LoVo (cell line): ENCODE measurements around the gene ARHGAP32.

Experiments used
- DNase-seq: peaks from one replicate; pipeline ENCODE4 v3.0.0-alpha.2; 2016; ENCODE audit warnings: low spot score

The ARHGAP32 gene

DNA sequence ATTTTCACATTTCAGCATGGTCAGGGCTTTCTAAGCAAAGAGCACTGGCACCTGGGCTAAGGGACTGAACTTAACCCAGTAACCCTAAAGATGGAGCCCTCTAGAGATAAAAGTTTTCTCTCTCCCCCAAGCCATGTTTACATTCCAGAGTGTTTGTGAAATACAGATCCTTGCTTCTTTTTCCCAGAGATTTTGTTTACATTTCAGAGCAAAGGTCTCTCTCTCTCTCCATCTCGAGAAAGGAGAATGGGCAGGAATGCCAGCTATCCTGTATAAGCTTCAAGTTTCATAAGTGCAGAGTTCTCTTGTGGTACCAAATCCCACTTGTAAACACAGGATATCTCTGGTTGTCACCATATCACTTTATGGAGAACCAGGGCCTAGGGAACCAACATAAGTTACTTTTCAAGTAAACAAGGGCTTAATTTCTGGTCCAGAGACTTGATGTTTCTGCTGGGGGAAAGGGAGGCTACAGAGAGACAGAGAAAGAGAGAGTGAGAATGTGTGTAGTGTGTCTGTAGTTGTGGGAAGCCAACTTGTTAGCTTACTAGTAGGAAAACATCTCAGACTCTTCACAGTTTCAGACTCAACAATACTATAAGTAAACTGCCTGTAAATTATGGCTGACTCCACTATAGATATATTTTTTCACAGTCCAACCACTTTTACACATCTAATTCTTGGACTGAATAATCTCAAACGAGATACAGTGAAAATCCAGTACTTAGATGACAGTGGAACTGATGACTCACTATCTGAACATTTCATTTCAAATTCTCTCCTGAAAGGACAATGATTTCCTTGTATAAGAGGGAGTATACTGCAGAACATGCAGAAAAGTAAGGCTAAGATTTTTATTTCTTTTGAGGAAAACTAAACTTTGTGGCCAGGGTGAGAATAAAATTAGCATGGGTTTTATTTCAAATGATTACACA is 76.2 kb downstream of the ARHGAP32 start:
- DNase-seq: peak; percentile 46

GRCh38 chr11:129109701-129110100 is 82.4 kb downstream of the ARHGAP32 start:
- no peak for DNase-seq

GRCh38 chr11:129106788-129107187 is 85.3 kb downstream of the ARHGAP32 start:
- DNase-seq: no peak

- no peak for DNase-seq
These were observed 89.4 kb downstream of the ARHGAP32 start for GRCh38 chr11:129102756-129103155.

DNA sequence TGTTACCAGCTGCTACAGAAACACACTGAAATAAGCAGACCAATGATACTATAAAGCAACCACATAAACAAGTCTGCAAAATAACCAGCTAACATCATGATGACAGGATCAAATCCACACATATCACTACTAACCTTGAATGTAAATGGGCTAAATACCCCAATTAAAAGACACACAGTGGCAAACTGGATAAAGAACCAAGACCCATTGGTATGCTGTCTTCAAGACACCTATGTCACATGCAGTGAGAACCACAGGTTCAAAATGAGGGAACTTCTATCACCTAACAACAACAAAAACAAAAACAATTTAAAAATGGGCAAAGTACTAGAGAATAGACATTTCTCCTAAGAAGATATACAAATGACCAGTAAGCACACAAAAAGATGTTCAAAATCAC is 89.9 kb downstream of the ARHGAP32 start:
- DNase-seq: no peak

DNA sequence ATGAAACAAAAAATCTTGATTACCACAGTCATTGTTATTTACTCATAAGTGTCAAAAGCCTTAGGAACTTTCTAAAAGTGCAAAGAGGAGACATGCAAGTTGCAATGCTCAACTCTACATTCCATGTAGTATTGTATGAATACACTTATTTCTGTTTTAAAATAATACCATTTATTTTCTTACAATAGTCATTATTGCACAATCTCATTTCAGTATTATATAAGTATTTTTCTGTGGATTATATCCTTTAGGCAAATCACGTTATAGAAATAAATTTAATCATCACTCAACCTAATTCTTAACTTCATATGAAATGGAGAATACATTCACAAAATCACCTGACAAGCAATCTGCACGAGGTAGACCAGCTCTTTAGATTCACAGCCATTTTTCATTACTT is 98.8 kb downstream of the ARHGAP32 start:
- no peak for DNase-seq

DNA sequence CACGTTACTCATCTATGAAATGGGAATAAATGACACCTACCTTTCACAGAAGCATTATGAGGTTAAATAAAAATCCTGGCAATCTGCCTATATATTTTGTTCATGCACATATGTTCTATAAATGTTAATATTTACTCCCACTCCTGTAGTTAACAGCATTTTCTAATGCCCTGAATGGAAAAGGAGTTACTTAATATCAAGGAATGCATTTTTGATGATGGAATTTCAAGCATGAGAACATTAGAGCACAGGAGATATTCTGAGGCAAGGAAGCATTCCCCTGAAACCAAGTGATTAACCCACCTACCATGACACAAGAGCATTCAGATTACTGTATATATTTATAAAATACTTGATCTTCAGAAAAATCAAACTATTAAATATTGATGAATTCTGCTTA is 102.1 kb downstream of the ARHGAP32 start:
- DNase-seq: no peak

DNA sequence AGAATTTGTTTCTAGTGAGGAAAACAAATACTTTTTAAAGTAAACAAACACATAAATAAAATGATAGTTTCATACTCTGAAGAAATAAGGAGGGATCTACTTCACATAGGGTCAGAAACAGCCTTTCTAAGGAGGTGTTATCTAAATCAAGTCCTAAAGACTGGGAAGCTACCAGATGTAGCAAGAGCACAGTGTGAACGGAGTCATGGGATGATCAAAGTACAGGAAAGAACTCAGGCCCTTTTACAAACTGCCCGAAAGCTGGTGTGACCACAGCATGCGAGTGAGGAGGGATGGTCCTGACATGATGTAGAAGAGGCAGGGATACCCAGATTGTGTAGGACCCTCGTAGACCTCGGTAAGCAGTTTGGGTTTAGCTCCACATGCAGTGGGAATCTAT is 102.8 kb downstream of the ARHGAP32 start:
- no peak for DNase-seq

DNA sequence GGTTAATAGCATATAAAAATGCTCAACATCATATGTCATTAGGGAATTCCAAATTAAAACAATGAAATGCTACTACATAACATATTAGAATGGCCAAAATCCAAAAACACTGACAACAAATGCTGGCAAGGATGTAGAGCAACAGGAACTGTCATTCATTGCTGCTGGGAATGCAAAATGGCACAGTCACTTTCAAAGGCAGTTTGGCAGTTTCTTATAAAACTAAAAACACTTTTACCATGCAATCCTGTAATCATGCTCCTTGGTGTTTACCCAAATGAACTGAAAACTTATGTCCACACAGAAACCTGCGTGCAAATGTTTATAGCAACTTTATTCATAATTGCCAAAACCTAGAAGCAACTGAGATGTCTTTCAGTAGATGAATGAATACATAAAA is 105.1 kb downstream of the ARHGAP32 start:
- no peak for DNase-seq

- peak; percentile 2 for DNase-seq
These were observed 114.9 kb downstream of the ARHGAP32 start for GRCh38 chr11:129077191-129077590.

DNA sequence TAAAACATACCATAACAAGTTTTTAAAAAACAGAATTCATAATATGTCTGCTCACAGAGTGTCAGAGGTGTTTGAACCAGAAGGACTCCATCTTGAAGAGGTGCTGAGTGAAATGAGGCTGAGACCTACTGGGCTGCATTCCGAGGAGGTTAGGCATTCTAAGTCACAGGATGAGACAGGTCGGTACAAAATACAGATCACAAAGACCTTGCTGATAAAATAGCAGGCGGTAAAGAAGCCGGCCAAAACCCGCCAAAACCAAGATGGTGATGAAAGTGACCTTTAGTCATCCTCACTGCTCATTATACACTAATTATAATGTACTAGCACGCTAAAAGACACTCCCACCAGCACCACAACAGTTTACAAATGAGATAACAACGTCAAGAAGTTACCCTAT is 116.4 kb downstream of the ARHGAP32 start:
- DNase-seq: no peak

DNA sequence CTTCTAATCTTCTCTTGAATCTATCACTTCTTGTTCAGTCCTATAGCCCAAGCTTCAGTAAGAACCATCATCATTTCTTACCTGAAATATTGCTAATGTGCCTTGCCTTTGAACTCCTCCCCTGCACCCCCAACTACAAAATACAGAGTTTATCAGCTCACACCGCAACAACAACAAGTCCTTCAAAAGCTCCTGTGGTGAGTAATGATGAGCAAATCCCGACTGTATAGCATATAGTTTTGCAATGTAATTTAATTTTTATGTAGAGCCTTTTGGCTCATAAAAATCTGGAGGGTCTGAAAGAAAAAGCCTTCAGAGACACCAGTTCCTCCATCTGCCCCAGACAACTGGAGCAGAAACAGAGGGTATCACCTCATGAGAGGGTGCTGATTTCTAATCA is 124.7 kb downstream of the ARHGAP32 start:
- DNase-seq: no peak

GRCh38 chr11:129066229-129066628 is 125.9 kb downstream of the ARHGAP32 start:
- no peak for DNase-seq

- no peak for DNase-seq
These were observed 129.0 kb downstream of the ARHGAP32 start for GRCh38 chr11:129063118-129063517.

- DNase-seq: peak; percentile 77
These were observed 130.5 kb downstream of the ARHGAP32 start for GRCh38 chr11:129061492-129062230.

DNA sequence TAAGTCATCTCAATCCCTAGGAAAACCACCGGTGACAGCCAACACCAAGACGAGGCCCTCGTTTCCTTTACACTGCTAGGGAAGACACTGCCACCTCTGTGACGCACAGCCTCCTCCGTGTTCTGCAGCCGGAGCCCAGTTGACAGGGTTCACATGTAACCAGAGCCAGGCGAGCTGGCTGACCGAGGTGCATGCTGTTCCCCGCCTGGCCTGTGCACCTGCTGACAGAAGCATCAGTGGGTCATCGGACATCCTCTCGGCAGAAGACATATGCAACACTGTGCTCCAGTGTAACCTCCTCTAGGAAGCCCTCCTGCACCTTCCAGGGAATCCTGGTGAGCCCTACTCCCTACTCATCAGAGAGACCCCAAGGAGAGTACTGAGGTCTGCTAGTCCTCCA is 135.2 kb downstream of the ARHGAP32 start:
- no peak for DNase-seq

DNA sequence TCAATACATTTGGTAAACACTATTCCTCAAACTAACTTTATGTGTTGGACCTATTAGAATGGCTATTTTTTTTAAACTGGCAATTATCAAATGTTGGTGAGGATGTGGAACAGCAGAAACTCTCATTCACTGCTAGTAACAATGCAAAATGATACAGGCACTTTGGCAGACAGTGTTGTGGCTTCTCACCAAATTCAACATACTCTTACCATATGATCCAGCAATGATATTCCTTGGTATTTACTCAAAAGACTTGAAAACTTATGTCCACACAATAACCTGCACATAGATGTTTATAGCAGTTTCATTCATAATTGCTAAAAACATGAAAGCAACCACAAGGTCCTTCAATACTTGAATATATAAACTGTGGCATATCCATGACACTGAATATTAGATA is 136.9 kb downstream of the ARHGAP32 start:
- no peak for DNase-seq

DNA sequence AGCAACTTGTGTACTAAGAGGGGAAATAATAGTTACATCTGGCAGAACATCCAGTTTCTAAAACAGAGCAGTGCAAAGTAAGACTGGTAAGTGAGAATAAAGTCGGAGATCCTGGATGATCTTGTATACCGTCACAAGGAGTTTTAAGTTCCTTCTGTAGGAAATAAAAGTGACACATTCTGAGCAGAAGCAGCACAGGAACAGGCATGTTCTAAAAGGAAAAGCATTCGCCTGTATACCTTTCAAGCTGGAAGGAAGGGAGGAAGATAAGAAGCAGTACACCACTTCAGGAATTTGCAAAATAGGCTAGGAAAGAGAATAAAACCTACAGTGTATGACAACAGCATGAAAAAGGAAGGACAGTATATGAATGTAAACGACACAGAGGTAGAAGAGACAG is 143.2 kb downstream of the ARHGAP32 start:
- DNase-seq: no peak

GRCh38 chr11:129045150-129045549 is 147.0 kb downstream of the ARHGAP32 start:
- no peak for DNase-seq

DNA sequence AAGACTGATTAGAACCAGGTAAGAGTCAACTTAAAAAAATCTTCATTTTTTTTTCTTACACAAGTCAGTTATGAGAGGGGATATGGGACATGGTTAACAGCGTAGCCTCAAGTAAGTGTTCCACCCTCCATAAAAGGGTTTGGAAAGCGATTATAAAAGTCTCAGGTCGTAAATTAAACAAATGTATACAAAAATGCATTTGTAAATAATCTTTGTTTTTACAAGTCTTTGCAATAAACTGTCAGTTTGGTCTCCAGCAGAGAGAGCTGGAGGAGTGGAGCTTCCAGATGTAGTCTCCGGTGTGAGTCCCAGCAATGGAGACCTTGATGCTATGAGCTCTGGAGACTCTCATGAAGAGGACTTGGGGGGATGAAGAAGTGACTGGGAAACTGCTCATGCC is 149.6 kb downstream of the ARHGAP32 start:
- no peak for DNase-seq

DNA sequence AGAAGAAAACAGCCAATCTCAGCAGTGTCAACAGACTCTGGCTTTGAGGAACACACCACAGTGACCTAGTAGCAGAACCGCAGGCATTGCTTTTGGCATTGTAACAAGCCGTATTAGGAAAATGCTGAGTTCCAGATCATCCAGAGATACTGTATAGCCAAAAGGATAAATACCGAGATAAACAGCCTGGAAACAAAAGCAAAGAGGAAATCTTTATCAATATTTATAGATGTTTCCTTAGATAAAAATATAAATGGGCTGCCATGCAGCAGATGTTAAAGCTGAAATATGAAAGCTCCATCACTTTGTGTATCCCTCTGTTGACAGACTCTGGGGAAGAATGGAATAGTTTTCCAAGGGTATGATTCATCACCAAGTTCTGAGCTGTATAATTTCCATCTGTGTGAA is 150.5 kb downstream of the ARHGAP32 start:
- DNase-seq: no peak

- DNase-seq: no peak
These were observed 151.2 kb downstream of the ARHGAP32 start for GRCh38 chr11:129040934-129041333.

DNA sequence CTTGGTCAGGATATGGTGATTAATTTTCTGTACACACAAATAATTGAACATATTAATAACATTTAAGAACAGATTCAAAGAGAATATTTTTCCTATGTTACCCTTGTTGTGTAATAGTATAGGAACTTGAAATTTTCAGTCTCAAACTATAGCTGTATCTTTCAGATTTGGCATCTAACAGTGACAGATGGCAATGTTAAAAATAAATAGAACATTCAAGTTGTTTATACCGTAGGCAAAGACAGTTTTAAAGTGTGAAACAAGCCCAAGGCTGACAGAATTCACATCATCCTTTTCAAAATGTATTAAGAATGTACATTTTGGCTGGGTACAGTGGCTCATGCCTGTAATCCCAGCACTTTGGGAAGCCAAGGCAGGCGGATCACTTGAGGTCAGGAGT is 156.9 kb downstream of the ARHGAP32 start:
- no peak for DNase-seq
